ENCODE measurements around the gene HOXA3. TPM values are rescaled to one million over a fixed set of nuclear protein-coding genes. Genes with fewer than 3 reads are reported as not detected.

HOXA3 gene
- polyA plus RNA-seq, 6 donors from 2014 or later, result not detected

- ATAC-seq (ENCODE audit: low read depth in 2 of 2) (no peak), DNase-seq (no peak)
- Mint-ChIP-seq H3K4me3 (peak overlapping the region in 1 of 8 donors; percentile 83), H3K36me3 (no peaks in the 10 kb centered on the region), H3K27ac (no peak overlapping the region), H3K4me1 (peaks cover 16 to 27% (median 27%) of the 10 kb centered on the region in 3 donors), H3K9me3 (peaks cover 0 to 11% (median 0%) of the 10 kb centered on the region in 7 donors), H3K27me3 (peaks cover 64 to 89% (median 84%) of the 10 kb centered on the region in 3 donors)
Measured at GRCh38 chr7:27092819-27093110, 59.6 kb downstream of the HOXA3 start.

- peaks cover 0 to 16% (median 2%) of the 10 kb centered on the region in 7 donors for H3K9me3 Mint-ChIP-seq
- H3K4me3 Mint-ChIP-seq, result peak overlapping the region in 2 of 8 donors; percentile 23 to 83
- ATAC-seq (ENCODE audit: low read depth in 2 of 2), result no peak
- H3K4me1 Mint-ChIP-seq, result peaks cover 11 to 27% (median 21%) of the 10 kb centered on the region in 3 donors
- no peak overlapping the region for H3K27ac Mint-ChIP-seq
- DNase-seq, result no peak
- H3K36me3 Mint-ChIP-seq, result no peaks in the 10 kb centered on the region
- H3K27me3 Mint-ChIP-seq, result peaks cover 64 to 89% (median 84%) of the 10 kb centered on the region in 3 donors
Measured at GRCh38 chr7:27091941-27092818, 60.2 kb downstream of the HOXA3 start.

GRCh38 chr7:27091105-27091504 lies 61.3 kb downstream of the HOXA3 start:
- no peak overlapping the region for H3K27ac Mint-ChIP-seq
- H3K36me3 Mint-ChIP-seq, result no peaks in the 10 kb centered on the region
- ATAC-seq (ENCODE audit: low read depth in 2 of 2), result no peak
- peaks cover 0 to 16% (median 2%) of the 10 kb centered on the region in 7 donors for H3K9me3 Mint-ChIP-seq
- peak overlapping the region in 1 of 8 donors; percentile 9 for H3K4me3 Mint-ChIP-seq
- H3K4me1 Mint-ChIP-seq, result peaks cover 8 to 25% (median 15%) of the 10 kb centered on the region in 3 donors
- peaks cover 63 to 88% (median 87%) of the 10 kb centered on the region in 3 donors for H3K27me3 Mint-ChIP-seq
- no peak for DNase-seq

DNA sequence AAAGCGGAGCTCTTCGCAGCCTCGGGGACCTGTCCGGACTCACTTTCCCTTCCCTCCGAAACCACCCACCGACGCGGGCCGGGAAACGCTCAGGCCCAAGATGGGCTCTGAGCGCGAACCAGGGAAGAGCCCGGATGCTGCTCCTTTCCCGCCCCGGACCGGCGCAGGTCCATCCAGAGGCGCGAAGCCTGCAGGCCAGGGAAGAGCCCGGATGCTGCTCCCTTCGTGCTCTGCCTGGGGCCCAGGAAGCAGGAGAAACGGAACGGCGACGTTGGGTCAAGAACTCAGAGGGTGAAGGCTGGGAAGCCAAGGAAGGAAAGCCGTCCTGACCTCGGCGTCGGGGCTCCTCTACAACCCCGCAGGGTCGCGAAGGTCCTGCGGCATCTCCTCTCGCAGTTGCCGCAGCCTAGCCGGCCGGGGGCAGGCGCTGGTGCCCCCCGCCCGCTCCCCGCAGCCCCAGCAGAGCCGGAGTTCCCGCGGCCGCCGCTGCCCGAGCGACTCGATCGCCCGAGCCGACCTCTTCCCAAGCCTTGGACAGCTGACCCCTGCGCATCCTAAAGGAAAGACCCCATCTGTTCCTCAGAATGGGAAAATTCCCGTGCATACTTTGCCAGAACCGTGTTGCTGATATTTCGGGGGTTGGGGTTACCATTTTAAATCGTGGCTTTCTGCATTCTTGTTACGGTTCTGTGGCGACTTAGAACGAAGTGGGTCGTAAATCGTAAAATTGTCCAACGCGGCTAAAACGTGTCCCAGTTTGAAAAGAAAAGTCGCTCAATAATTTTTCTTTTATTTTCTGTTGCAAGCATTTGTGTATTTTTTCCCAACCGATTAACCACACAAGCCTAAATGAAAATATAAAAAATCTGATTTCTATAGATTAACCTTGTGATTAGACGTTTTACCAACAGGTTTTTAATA lies 64.1 kb downstream of the HOXA3 start:
- Mint-ChIP-seq H3K27me3 (peaks cover 57 to 74% (median 68%) of the 10 kb centered on the region in 3 donors), H3K9me3 (peaks cover 0 to 16% (median 2%) of the 10 kb centered on the region in 7 donors), H3K27ac (no peak overlapping the region), H3K36me3 (no peaks in the 10 kb centered on the region), H3K4me1 (peaks cover 0 to 10% (median 0%) of the 10 kb centered on the region in 3 donors), H3K4me3 (peak overlapping the region; percentile 0 to 79 (median 66))
- DNase-seq, result no peak
- no peak for ATAC-seq (ENCODE audit: low read depth in 2 of 2)

DNA sequence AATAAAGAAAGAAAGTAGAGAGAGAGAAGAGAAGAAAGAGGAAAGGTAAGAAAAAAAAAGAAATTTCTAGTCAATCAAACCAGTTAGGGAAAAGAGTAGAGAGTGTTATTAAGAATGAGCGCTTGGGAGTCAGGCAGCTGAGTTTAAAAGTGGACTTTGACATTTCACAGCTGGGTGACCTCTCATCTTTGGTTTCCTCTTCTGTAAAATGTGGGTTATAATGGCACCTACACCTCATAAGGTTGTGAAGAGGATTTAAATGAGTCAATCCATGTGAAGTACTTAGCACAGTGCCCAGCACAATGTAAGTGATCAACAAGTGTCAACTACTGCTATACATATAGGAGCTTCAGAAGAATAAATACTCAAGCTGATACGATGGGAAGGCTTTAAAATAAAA lies 68.7 kb downstream of the HOXA3 start:
- H3K9me3 Mint-ChIP-seq, result peaks cover 0 to 6% (median 0%) of the 10 kb centered on the region in 7 donors
- DNase-seq (no peak), ATAC-seq (ENCODE audit: low read depth in 2 of 2) (no peak)
- peaks cover 6 to 16% (median 6%) of the 10 kb centered on the region in 3 donors for H3K4me1 Mint-ChIP-seq
- peaks cover 23 to 35% (median 23%) of the 10 kb centered on the region in 3 donors for H3K27me3 Mint-ChIP-seq
- H3K36me3 Mint-ChIP-seq, result no peaks in the 10 kb centered on the region
- H3K4me3 Mint-ChIP-seq, result no peak overlapping the region
- no peak overlapping the region for H3K27ac Mint-ChIP-seq

- H3K4me1 Mint-ChIP-seq, result peaks cover 6% of the 10 kb centered on the region in 3 donors
- H3K4me3 Mint-ChIP-seq, result no peak overlapping the region
- no peaks in the 10 kb centered on the region for H3K36me3 Mint-ChIP-seq
- no peak overlapping the region for H3K27ac Mint-ChIP-seq
- no peaks in the 10 kb centered on the region for H3K9me3 Mint-ChIP-seq
- H3K27me3 Mint-ChIP-seq, result peaks cover 10 to 24% (median 16%) of the 10 kb centered on the region in 3 donors
- ATAC-seq (ENCODE audit: low read depth in 2 of 2), result no peak
- no peak for DNase-seq
Measured at GRCh38 chr7:27082171-27082570, 70.2 kb downstream of the HOXA3 start.

DNA sequence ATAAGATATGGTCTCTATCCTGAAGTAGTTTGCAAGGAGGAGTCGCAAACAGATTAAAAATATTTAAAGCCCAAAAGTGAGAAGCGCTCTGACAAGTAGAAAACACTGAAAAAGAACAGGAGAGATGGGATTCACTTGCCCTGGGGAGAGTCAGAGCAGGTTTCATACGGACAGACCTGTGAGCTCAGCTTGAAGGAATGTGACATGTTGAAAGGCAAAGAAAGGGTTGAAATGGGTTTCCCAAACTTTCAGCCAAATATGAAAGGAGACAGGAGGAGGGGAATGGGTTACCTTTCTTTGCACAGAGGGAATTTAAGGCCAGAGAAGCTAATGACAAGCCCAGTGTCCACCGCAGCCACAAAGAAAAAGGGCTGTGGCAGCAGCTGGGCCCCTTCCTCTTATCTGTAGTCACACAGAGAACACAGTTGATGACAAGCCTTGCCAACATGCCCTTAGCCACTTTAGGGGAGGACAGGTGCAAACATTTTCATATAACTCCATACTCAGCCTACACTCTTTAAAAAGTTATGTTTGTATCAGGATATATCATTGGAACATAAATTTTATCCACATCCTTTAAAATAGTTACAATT lies 71.4 kb downstream of the HOXA3 start:
- Mint-ChIP-seq H3K4me3 (no peak overlapping the region), H3K36me3 (no peaks in the 10 kb centered on the region), H3K4me1 (peaks cover 6% of the 10 kb centered on the region in 3 donors), H3K9me3 (peaks cover 0 to 5% (median 0%) of the 10 kb centered on the region in 7 donors), H3K27ac (no peak overlapping the region), H3K27me3 (peaks cover 2 to 24% (median 16%) of the 10 kb centered on the region in 3 donors)
- ATAC-seq (ENCODE audit: low read depth in 2 of 2) (no peak), DNase-seq (no peak)

- no peak for DNase-seq
- H3K27me3 Mint-ChIP-seq, result peaks cover 0 to 22% (median 13%) of the 10 kb centered on the region in 3 donors
- peaks cover 0 to 9% (median 0%) of the 10 kb centered on the region in 7 donors for H3K9me3 Mint-ChIP-seq
- no peak overlapping the region for H3K4me3 Mint-ChIP-seq
- no peak overlapping the region for H3K27ac Mint-ChIP-seq
- H3K4me1 Mint-ChIP-seq, result peaks cover 6% of the 10 kb centered on the region in 3 donors
- no peak for ATAC-seq (ENCODE audit: low read depth in 2 of 2)
- H3K36me3 Mint-ChIP-seq, result no peaks in the 10 kb centered on the region
Measured at GRCh38 chr7:27079234-27079975, 73.0 kb downstream of the HOXA3 start.

DNA sequence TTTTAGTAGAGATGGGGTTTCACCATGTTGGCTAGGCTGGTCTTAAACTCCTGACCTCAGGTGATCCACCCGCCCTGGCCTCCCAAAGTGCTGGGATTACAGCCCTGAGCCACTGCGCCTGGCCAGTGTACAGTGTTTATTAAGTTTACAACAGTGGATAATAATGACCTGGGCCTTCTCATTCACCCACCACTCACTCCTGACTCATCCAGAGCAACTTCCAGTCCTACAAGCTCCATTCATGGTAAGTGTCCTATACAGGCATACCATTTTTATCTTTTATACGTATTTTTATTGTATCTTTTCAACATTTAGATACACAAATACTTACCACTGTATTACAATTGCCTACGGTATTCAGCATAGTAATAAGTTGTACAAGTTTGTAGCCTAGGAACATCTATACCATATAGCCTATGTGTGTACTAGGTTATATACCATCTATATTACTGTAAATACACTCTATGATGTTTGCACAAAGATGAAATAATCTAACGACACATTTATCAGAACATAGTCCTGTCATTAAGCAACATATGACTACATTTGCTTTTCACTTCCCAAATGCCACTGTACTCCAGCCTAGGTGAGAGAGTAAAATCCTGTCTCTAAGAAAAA lies 73.7 kb downstream of the HOXA3 start:
- peaks cover 0 to 9% (median 0%) of the 10 kb centered on the region in 7 donors for H3K9me3 Mint-ChIP-seq
- no peak for DNase-seq
- no peaks in the 10 kb centered on the region for H3K36me3 Mint-ChIP-seq
- peaks cover 0 to 24% (median 12%) of the 10 kb centered on the region in 3 donors for H3K27me3 Mint-ChIP-seq
- H3K27ac Mint-ChIP-seq, result no peak overlapping the region
- H3K4me1 Mint-ChIP-seq, result peaks cover 6% of the 10 kb centered on the region in 3 donors
- ATAC-seq (ENCODE audit: low read depth in 2 of 2), result no peak
- no peak overlapping the region for H3K4me3 Mint-ChIP-seq

DNA sequence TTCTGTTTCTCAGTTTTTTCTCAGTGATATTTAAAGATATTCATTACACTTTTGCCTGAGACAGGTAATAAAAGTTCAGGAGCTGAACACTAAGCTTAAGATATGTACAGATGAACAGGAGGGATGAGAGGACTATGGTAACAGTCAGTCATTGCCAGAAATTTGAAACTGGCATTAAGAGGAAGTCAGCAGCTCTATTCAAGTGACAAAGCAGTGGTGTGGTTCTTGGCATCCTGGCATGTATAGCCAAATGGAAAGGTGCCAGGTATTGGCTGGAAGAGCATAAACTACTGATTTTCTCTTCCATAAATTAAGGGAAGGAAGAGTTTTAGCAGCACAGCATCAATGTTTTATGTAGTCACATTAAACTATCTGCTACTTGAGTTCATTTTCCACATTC lies 79.3 kb downstream of the HOXA3 start:
- Mint-ChIP-seq H3K27me3 (peaks cover 10 to 23% (median 18%) of the 10 kb centered on the region in 3 donors), H3K27ac (no peak overlapping the region), H3K4me1 (no peaks in the 10 kb centered on the region), H3K9me3 (peaks cover 0 to 9% (median 0%) of the 10 kb centered on the region in 7 donors), H3K4me3 (no peak overlapping the region), H3K36me3 (no peaks in the 10 kb centered on the region)
- DNase-seq (no peak), ATAC-seq (ENCODE audit: low read depth in 2 of 2) (no peak)

DNA sequence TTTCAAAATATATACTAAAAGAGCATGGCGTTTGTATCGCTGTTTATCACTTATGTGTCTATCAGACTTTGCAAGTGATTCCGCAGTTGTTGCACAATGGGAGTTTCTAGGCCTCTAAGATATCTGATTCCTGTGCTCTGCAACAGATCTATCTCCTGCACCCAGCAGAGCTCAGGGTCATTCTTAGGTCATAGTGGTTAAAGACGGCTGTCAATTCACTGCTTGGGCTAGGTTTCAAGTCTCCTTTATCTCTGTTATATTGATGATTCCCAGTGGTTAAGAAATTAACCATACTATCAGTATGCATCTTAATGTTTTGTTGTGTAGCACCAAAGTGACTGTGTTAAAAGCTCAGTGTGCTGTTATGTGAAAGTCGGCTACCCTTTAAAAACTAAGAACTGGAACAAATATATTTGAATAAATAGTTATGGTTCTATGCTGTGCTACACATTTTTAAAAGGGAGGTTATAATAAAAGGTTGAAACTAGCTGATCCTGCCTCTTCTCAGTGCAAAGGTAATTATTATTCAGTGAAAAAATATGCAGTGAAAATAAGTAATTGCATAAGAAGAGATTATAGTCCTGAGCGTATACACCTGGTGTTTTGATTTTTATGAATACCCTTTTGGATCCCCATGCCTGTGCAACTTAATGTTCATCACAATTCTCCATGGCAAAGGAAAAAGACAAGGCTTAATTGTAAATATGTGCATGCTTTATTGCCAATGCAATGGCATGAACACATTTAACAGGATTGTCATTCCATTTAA lies 80.6 kb downstream of the HOXA3 start:
- H3K4me1 Mint-ChIP-seq, result no peaks in the 10 kb centered on the region
- ATAC-seq (ENCODE audit: low read depth in 2 of 2), result no peak
- H3K27ac Mint-ChIP-seq, result no peak overlapping the region
- H3K4me3 Mint-ChIP-seq, result no peak overlapping the region
- H3K27me3 Mint-ChIP-seq, result peaks cover 17 to 30% (median 19%) of the 10 kb centered on the region in 3 donors
- no peaks in the 10 kb centered on the region for H3K36me3 Mint-ChIP-seq
- DNase-seq, result no peak
- peaks cover 0 to 9% (median 0%) of the 10 kb centered on the region in 7 donors for H3K9me3 Mint-ChIP-seq

DNA sequence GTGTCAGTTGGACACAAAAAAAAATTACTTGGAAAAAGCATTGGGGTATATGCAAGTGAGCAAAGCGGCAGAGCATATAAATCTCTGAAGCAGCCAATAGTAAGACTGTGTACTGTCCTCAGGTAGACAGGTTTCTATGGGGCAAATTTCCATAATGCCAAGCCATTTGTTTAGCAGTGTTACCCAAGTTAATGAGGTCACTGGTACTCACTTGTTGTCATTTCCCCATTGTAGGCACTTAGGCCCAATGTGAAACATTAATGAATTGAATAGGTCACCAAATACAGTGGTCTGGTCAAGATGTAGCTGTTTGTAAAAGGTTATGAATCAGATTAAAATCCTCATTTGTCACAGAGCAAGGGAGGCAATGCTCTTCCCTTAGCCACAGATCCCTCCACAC lies 84.1 kb downstream of the HOXA3 start:
- peak overlapping the region in 1 of 6 donors; percentile 18 for H3K27ac Mint-ChIP-seq
- H3K4me1 Mint-ChIP-seq, result no peaks in the 10 kb centered on the region
- H3K9me3 Mint-ChIP-seq, result no peaks in the 10 kb centered on the region
- ATAC-seq (ENCODE audit: low read depth in 2 of 2), result no peak
- H3K27me3 Mint-ChIP-seq, result peaks cover 15 to 17% (median 15%) of the 10 kb centered on the region in 3 donors
- DNase-seq, result no peak
- H3K36me3 Mint-ChIP-seq, result no peaks in the 10 kb centered on the region
- no peak overlapping the region for H3K4me3 Mint-ChIP-seq

Measured in naive B cell (primary cell).